DMS153 (cell line): ENCODE results near the gene TRIB2.

ENCODE experiments used
- DNase-seq: peaks from one replicate; lab custom pipeline; 2025; lab: John Stamatoyannopoulos, UW

TRIB2 gene

GRCh38 chr2:12700989-12701388, 15.7 kb upstream of the TRIB2 start:
- no peak for DNase-seq

GRCh38 chr2:12701786-12702167, 15.0 kb upstream of the TRIB2 start:
- no peak for DNase-seq

GRCh38 chr2:12702168-12703121, 14.3 kb upstream of the TRIB2 start:
- DNase-seq: peak; percentile 84

- no peak for DNase-seq
These were observed 12.4 kb upstream of the TRIB2 start for GRCh38 chr2:12704378-12704777.

- no peak for DNase-seq
These were observed 11.5 kb upstream of the TRIB2 start for GRCh38 chr2:12705230-12705629.

- DNase-seq: no peak
These were observed 11.0 kb upstream of the TRIB2 start for GRCh38 chr2:12705742-12706141.

- no peak for DNase-seq
These were observed 8.1 kb upstream of the TRIB2 start for GRCh38 chr2:12708508-12709206.

- no peak for DNase-seq
These were observed 7.6 kb upstream of the TRIB2 start for GRCh38 chr2:12709207-12709522.

- DNase-seq: no peak
These were observed 6.4 kb upstream of the TRIB2 start for GRCh38 chr2:12710301-12710700.

GRCh38 chr2:12711339-12711738, 5.4 kb upstream of the TRIB2 start:
- DNase-seq: no peak

GRCh38 chr2:12712881-12713280, 3.9 kb upstream of the TRIB2 start:
- no peak for DNase-seq

GRCh38 chr2:12714391-12715221, 2.1 kb upstream of the TRIB2 start:
- DNase-seq: no peak

GRCh38 chr2:12715258-12716031, 1.3 kb upstream of the TRIB2 start:
- DNase-seq: no peak

GRCh38 chr2:12716032-12716281, 779 bp upstream of the TRIB2 start:
- DNase-seq: peak; percentile 74

GRCh38 chr2:12717191-12718014, 667 bp downstream of the TRIB2 start:
- no peak for DNase-seq

GRCh38 chr2:12718015-12718671, 1.4 kb downstream of the TRIB2 start:
- no peak for DNase-seq

- DNase-seq: no peak
These were observed 2.1 kb downstream of the TRIB2 start for GRCh38 chr2:12718711-12719399.

GRCh38 chr2:12719400-12720277, 2.9 kb downstream of the TRIB2 start:
- no peak for DNase-seq

GRCh38 chr2:12720278-12720620, 3.5 kb downstream of the TRIB2 start:
- no peak for DNase-seq
